Measurements from ENCODE around the gene PEX6. TPM values are rescaled to one million over a fixed set of nuclear protein-coding genes. Genes with fewer than 3 reads are reported as not detected.

PEX6 gene
- total RNA-seq, 2 experiments from 2014 or later = 7.3 to 9.0 TPM

GRCh38 chr6:42939810-42940167 lies 39.2 kb downstream of the PEX6 start:
- Mint-ChIP-seq H3K27ac (peak overlapping the region; percentile 25), H3K4me3 (no peak overlapping the region), H3K9me3 (no peaks in the 10 kb centered on the region), H3K27me3 (no peaks in the 10 kb centered on the region), H3K4me1 (ENCODE audit: low read depth) (peaks cover 17% of the 10 kb centered on the region), H3K36me3 (ENCODE audit: low read depth) (peaks cover 40% of the 10 kb centered on the region)
- TF ChIP-seq CTCF (IDR thresholded peaks at IDR 0.05) = no peak
- POLR2A ChIA-PET = interaction anchor here (1.1 to 2.5 kb wide), 3 partner anchors 9 to 39 kb away, joined by 3 to 10 read pairs (median 9); partner anchors contain the start of genes CNPY3 and PEX6
- DNase-seq (no peak), ATAC-seq (no peak)
- CTCF ChIA-PET = interaction anchor here (1.1 to 1.2 kb wide), 2 partner anchors 25 to 51 kb away, joined by 3 read pairs; no protein-coding TSS in a partner anchor
- intact Hi-C loops (cut with micrococcal nuclease) = no loop called here

- intact Hi-C loops (cut with micrococcal nuclease) = no loop called here
- peaks cover 42% of the 10 kb centered on the region for H3K36me3 Mint-ChIP-seq (ENCODE audit: low read depth)
- no peak for TF ChIP-seq CTCF (IDR thresholded peaks at IDR 0.05)
- POLR2A ChIA-PET = interaction anchor here (1.1 to 2.5 kb wide), 3 partner anchors 8 to 40 kb away, joined by 3 to 10 read pairs (median 9); partner anchors contain the start of genes CNPY3 and PEX6
- no peaks in the 10 kb centered on the region for H3K9me3 Mint-ChIP-seq
- H3K27me3 Mint-ChIP-seq = no peaks in the 10 kb centered on the region
- peaks cover 18% of the 10 kb centered on the region for H3K4me1 Mint-ChIP-seq (ENCODE audit: low read depth)
- CTCF ChIA-PET = interaction anchor here (1.2 to 1.4 kb wide), 2 partner anchors 39 to 51 kb away, joined by 3 read pairs; no protein-coding TSS in a partner anchor
- ATAC-seq (no peak), DNase-seq (no peak)
- peak overlapping the region; percentile 21 for H3K27ac Mint-ChIP-seq
- no peak overlapping the region for H3K4me3 Mint-ChIP-seq
Measured at GRCh38 chr6:42938987-42939809, 39.8 kb downstream of the PEX6 start.

GRCh38 chr6:42938428-42938796 lies 40.6 kb downstream of the PEX6 start:
- no peak for ATAC-seq
- Mint-ChIP-seq H3K9me3 (no peaks in the 10 kb centered on the region), H3K27ac (peak overlapping the region; percentile 5), H3K4me1 (ENCODE audit: low read depth) (peaks cover 23% of the 10 kb centered on the region), H3K36me3 (ENCODE audit: low read depth) (peaks cover 46% of the 10 kb centered on the region), H3K27me3 (no peaks in the 10 kb centered on the region), H3K4me3 (no peak overlapping the region)
- POLR2A ChIA-PET = interaction anchor here (0.8 kb wide), 1 partner anchor 8 kb away, joined by 3 read pairs; no protein-coding TSS in a partner anchor
- CTCF ChIA-PET = interaction anchor here (1.2 to 1.4 kb wide), 2 partner anchors 38 to 52 kb away, joined by 3 read pairs; no protein-coding TSS in a partner anchor
- no peak for DNase-seq
- intact Hi-C loops (cut with micrococcal nuclease) = no loop called here
- no peak for TF ChIP-seq CTCF (IDR thresholded peaks at IDR 0.05)

GRCh38 chr6:42937548-42938427 lies 41.2 kb downstream of the PEX6 start:
- DNase-seq (no peak), ATAC-seq (no peak)
- TF ChIP-seq CTCF (IDR thresholded peaks at IDR 0.05) = no peak
- ChIA-PET POLR2A (interaction anchor here (0.6 to 0.8 kb wide), 3 partner anchors 8 to 13 kb away, joined by 3 read pairs; no protein-coding TSS in a partner anchor), CTCF (interaction anchor here (1.4 kb wide), 1 partner anchor 37 kb away, joined by 3 read pairs; no protein-coding TSS in a partner anchor)
- no peaks in the 10 kb centered on the region for H3K27me3 Mint-ChIP-seq
- H3K9me3 Mint-ChIP-seq = no peaks in the 10 kb centered on the region
- intact Hi-C loops (cut with micrococcal nuclease) = no loop called here
- H3K4me1 Mint-ChIP-seq (ENCODE audit: low read depth) = peaks cover 29% of the 10 kb centered on the region
- no peak overlapping the region for H3K4me3 Mint-ChIP-seq
- H3K27ac Mint-ChIP-seq = peak overlapping the region; percentile 52
- peaks cover 52% of the 10 kb centered on the region for H3K36me3 Mint-ChIP-seq (ENCODE audit: low read depth)
